OCI-LY7 (cell line): Measurements from ENCODE around the gene LGR6. TPM values are rescaled to one million over a fixed set of nuclear protein-coding genes. Genes with fewer than 3 reads are reported as not detected.

ENCODE experiments used
- BruUV-seq: library from RNA; stranded (reverse); fragments of 400-500 nt; replicated peaks from 2 replicates; lab custom pipeline; 2021; lab: Mats Ljungman, UMichigan
- CTCF ChIA-PET: fragments of 300-600 bp; sonication (Branson Sonifier 250); formaldehyde crosslinking; loops from one replicate; lab custom pipeline; 2022; ENCODE audit warnings: antibody characterized with exemption; ENCODE audit not compliant: unreplicated experiment; lab: Charles Lee
- POLR2A ChIA-PET: fragments of 300-600 bp; sonication (Branson Sonifier 250); formaldehyde crosslinking; loops from one replicate; lab custom pipeline; 2022; ENCODE audit warnings: antibody characterized with exemption; lab: Charles Lee
- DNase-seq: peaks from one replicate; pipeline ENCODE4 v3.0.0-alpha.2; 2015; ENCODE audit warnings: low spot score
- H2AFZ ChIP-seq: fragments of 200-600 bp; sonication (generic), shearing (Covaris generic); 2 replicates; pipeline ENCODE4 v1.6.1; 2014; ENCODE audit warnings: mild to moderate bottlenecking, antibody characterized with exemption, low read length, moderate library complexity
- H3K27ac ChIP-seq: fragments of 200-600 bp; sonication (generic); 2 replicates; pipeline ENCODE4 v1.5.1; 2014; ENCODE audit warnings: mixed run types, low read depth, mild to moderate bottlenecking, moderate library complexity, low read length, inconsistent platforms; ENCODE audit not compliant: poor library complexity, severe bottlenecking
- H3K36me3 ChIP-seq: fragments of 200-600 bp; sonication (generic); 2 replicates; pipeline ENCODE4 v1.6.1; 2014; ENCODE audit warnings: mild to moderate bottlenecking, antibody characterized with exemption, low read length, moderate library complexity, mixed read lengths; ENCODE audit not compliant: insufficient read depth
- H3K4me1 ChIP-seq: fragments of 200-600 bp; sonication (generic); 2 replicates; pipeline ENCODE4 v1.5.1; 2014; ENCODE audit warnings: mild to moderate bottlenecking, low read length; ENCODE audit not compliant: insufficient read depth, poor library complexity, severe bottlenecking
- H3K4me2 ChIP-seq: fragments of 200-600 bp; sonication (generic); 2 replicates; pipeline ENCODE4 v1.6.1; 2014; ENCODE audit warnings: mild to moderate bottlenecking, low read length
- H3K4me3 ChIP-seq: fragments of 200-600 bp; sonication (generic); 2 replicates; pipeline ENCODE4 v1.5.1; 2014; ENCODE audit warnings: mild to moderate bottlenecking, low read depth, low read length; ENCODE audit not compliant: poor library complexity, severe bottlenecking
- H3K79me2 ChIP-seq: fragments of 200-600 bp; sonication (generic); 2 replicates; pipeline ENCODE4 v1.6.1; 2016; ENCODE audit warnings: low read depth, mild to moderate bottlenecking, low read length, moderate library complexity, mixed read lengths; ENCODE audit not compliant: insufficient read depth
- H3K9me2 ChIP-seq: fragments of 200-600 bp; sonication (generic); 2 replicates; pipeline ENCODE4 v1.6.1; 2016; ENCODE audit warnings: mild to moderate bottlenecking, low read length, mixed read lengths; ENCODE audit not compliant: insufficient read depth
- H3K9me3 ChIP-seq: fragments of 200-600 bp; sonication (generic); 2 replicates; pipeline ENCODE4 v1.6.1; 2014; ENCODE audit warnings: mild to moderate bottlenecking, mixed run types, low read length, mixed read lengths
- H4K20me1 ChIP-seq: fragments of 200-600 bp; sonication (generic); 2 replicates; pipeline ENCODE4 v1.6.1; 2014; ENCODE audit warnings: mild to moderate bottlenecking, antibody characterized with exemption, low read length, moderate library complexity, mixed read lengths; ENCODE audit not compliant: insufficient read depth
- EZH2phosphoT487 ChIP-seq: fragments of 200-600 bp; sonication (generic); IDR thresholded peaks from 2 replicates; pipeline ENCODE4 v1.6.1; 2018; ENCODE audit warnings: low read depth, borderline replicate concordance, mild to moderate bottlenecking, mixed run types, antibody characterized with exemption, low read length, moderate library complexity, mixed read lengths
- intact Hi-C: fragments of 100-400 bp; cut with micrococcal nuclease; formaldehyde crosslinking; loops from one replicate; pipeline ENCODE4 v1.10.0; 2022; ENCODE audit not compliant: unreplicated experiment
- total RNA-seq, 2 experiments: library from RNA; depleted of rRNA in 1 of 2; stranded (reverse); fragments of >200 nt in 1 of 2; shearing (Covaris generic) in 1 of 2; gene quantifications; 2 replicates each; pipeline ENCODE4 v1.2.3, GENCODE V29; 2014 to 2022
- TF ChIP-seq, protein P1 (sequence below): fragments of 200-600 bp; sonication (generic); conservative IDR thresholded peaks from 2 replicates; pipeline ENCODE4 v1.5.1; 2014; ENCODE audit warnings: mild to moderate bottlenecking, antibody characterized with exemption, low read length, moderate library complexity, mixed read lengths

The LGR6 gene
- total RNA-seq, 2 experiments from 2014 or later: not detected

DNA sequence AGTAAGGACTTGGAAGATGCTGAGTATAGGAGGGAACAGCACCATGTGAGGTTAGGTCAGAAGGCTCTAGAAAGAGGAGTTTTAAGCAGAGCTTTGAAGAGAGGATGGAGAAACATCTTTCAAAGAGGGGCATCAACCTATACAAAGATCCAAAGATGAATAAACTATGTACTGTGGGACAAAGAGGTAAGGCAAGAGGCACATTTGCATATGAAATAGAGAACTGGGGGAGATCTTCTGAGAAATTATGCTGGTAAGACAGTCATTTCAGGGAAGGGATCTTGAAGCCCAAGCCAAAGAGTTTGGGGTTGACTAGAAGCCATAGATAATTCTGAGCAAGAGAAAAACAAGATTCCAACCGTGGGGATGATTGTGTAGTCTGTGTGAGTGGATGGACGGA lies 70.0 kb downstream of the LGR6 start:
- CTCF ChIA-PET: no interaction called here
- no peak for DNase-seq
- no peaks in the 10 kb centered on the region for H4K20me1 ChIP-seq
- no peaks in the 10 kb centered on the region for H3K9me2 ChIP-seq
- H3K27ac ChIP-seq: no peak overlapping the region
- no peaks in the 10 kb centered on the region for H3K36me3 ChIP-seq
- BruUV-seq: no TSS peak
- H2AFZ ChIP-seq: no peak overlapping the region
- TF ChIP-seq, protein P1, sequence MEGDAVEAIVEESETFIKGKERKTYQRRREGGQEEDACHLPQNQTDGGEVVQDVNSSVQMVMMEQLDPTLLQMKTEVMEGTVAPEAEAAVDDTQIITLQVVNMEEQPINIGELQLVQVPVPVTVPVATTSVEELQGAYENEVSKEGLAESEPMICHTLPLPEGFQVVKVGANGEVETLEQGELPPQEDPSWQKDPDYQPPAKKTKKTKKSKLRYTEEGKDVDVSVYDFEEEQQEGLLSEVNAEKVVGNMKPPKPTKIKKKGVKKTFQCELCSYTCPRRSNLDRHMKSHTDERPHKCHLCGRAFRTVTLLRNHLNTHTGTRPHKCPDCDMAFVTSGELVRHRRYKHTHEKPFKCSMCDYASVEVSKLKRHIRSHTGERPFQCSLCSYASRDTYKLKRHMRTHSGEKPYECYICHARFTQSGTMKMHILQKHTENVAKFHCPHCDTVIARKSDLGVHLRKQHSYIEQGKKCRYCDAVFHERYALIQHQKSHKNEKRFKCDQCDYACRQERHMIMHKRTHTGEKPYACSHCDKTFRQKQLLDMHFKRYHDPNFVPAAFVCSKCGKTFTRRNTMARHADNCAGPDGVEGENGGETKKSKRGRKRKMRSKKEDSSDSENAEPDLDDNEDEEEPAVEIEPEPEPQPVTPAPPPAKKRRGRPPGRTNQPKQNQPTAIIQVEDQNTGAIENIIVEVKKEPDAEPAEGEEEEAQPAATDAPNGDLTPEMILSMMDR: no peak
- no peak for TF ChIP-seq EZH2phosphoT487
- H3K4me3 ChIP-seq: no peak overlapping the region
- no peaks in the 10 kb centered on the region for H3K79me2 ChIP-seq
- no peak overlapping the region for H3K4me2 ChIP-seq
- POLR2A ChIA-PET: interaction anchor here (0.7 kb wide), 1 partner anchor 466 kb away, joined by 3 read pairs; no protein-coding TSS in a partner anchor
- intact Hi-C loops: no loop called here
- H3K9me3 ChIP-seq: no peaks in the 10 kb centered on the region
- no peaks in the 10 kb centered on the region for H3K4me1 ChIP-seq

DNA sequence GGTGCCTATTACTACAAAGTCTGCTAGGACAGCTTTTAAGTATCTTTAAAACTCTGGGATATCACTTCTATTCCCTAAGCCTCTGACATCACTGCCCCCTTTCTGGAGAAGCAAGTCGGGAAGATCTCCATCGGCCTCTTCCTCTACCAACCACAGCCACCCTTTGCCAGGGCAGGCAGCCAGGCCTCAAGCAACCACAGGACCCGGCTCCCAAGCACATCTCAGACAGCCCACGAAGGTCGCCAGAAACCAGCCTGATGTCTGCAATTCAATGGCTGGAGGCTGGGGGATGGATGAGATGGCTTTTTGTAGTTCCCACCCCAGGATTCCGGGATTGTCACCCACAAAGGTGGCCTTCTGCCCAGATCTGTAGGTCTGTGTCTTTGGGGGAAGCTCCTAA lies 70.7 kb downstream of the LGR6 start:
- Histone ChIP-seq H3K36me3 (no peaks in the 10 kb centered on the region), H3K9me2 (no peaks in the 10 kb centered on the region), H3K9me3 (no peaks in the 10 kb centered on the region), H3K4me3 (no peak overlapping the region), H3K27ac (no peak overlapping the region), H3K4me1 (no peaks in the 10 kb centered on the region), H2AFZ (no peak overlapping the region), H3K4me2 (no peak overlapping the region), H4K20me1 (no peaks in the 10 kb centered on the region), H3K79me2 (no peaks in the 10 kb centered on the region)
- no peak for DNase-seq
- intact Hi-C loops: no loop called here
- TF ChIP-seq EZH2phosphoT487: no peak
- TF ChIP-seq, protein P1: no peak
- ChIA-PET CTCF (no interaction called here), POLR2A (no interaction called here)
- BruUV-seq: no TSS peak

DNA sequence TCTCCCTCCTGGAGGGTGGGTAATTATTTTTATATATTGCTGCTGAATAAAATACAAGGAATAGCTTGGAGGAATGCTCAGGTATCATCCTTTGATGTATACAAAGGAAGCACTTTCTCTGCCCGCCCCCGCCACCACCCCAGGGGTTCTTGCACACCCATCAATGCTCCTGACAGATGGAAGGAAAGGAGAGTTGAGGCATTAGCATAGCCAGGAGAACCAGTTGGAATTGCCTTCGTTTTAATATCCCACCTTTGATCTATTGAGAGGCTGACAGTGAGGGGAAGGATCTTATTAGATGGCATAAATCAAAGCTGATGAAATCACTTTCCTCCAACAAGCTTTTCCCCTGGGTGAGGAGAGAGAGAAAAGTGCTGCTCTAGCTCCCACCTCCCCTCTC lies 71.1 kb downstream of the LGR6 start:
- H2AFZ ChIP-seq: no peak overlapping the region
- POLR2A ChIA-PET: no interaction called here
- CTCF ChIA-PET: no interaction called here
- intact Hi-C loops: no loop called here
- H3K9me2 ChIP-seq: no peaks in the 10 kb centered on the region
- no TSS peak for BruUV-seq
- DNase-seq: no peak
- no peak overlapping the region for H3K4me2 ChIP-seq
- H3K79me2 ChIP-seq: no peaks in the 10 kb centered on the region
- no peak overlapping the region for H3K27ac ChIP-seq
- no peak overlapping the region for H3K4me3 ChIP-seq
- no peaks in the 10 kb centered on the region for H3K9me3 ChIP-seq
- TF ChIP-seq EZH2phosphoT487: no peak
- TF ChIP-seq, protein P1: no peak
- no peaks in the 10 kb centered on the region for H3K36me3 ChIP-seq
- no peaks in the 10 kb centered on the region for H3K4me1 ChIP-seq
- H4K20me1 ChIP-seq: no peaks in the 10 kb centered on the region
